Measurements from ENCODE around the gene MRPL39.

- TF ChIP-seq POLR2AphosphoS5 (IDR thresholded peaks at IDR 0.05; ENCODE audit: low read depth, low read length): no peak
- no peak for TF ChIP-seq POLR2A (IDR thresholded peaks at IDR 0.05; ENCODE audit: low read depth, low read length)
These were observed 33.1 kb upstream of the MRPL39 start for GRCh38 chr21:25640202-25640942.
